Peyer's patch (tissue), 4 donors: ENCODE results near the gene IER3. TPM values are rescaled to one million over a fixed set of nuclear protein-coding genes. Genes with fewer than 3 reads are reported as not detected.

Source experiments
- DNase-seq, 3 donors: peaks; one replicate each; pipeline ENCODE4 v3.0.0-alpha.2; 2017 to 2019
- H3K27ac ChIP-seq, 4 donors: fragments of 200-600 bp; sonication (generic); one replicate each; pipeline ENCODE4 v1.5.1; 2016 to 2019
- H3K27me3 ChIP-seq, 2 donors: fragments of 200-600 bp; sonication (generic); one replicate each; pipeline ENCODE4 v1.5.1; 2019
- H3K36me3 ChIP-seq, 3 donors: fragments of 200-600 bp; sonication (generic); one replicate each; pipeline ENCODE4 v1.5.1; 2016 to 2019
- H3K4me1 ChIP-seq, 4 donors: fragments of 200-600 bp; sonication (generic); one replicate each; pipeline ENCODE4 v1.5.1; 2016 to 2019
- H3K4me3 ChIP-seq, 4 donors: fragments of 200-600 bp; sonication (generic); 1 replicate in 3 of 4; 2 replicates in 1 of 4; pipeline ENCODE4 v1.5.1; 2016 to 2019; ENCODE audit warnings: mild to moderate bottlenecking in 1 of 4
- H3K9me3 ChIP-seq, 4 donors: fragments of 200-600 bp; sonication (generic); one replicate each; pipeline ENCODE4 v1.5.1; 2016 to 2019; ENCODE audit warnings: mild to moderate bottlenecking in 1 of 4
- CTCF ChIP-seq, 6 experiments: fragments of 450-650 bp in 4 of 6; fragments of 200-600 bp in 2 of 6; sonication (generic) in 1 of 6; IDR thresholded peaks; one replicate each; pipeline ENCODE4 v1.5.1; 2017 to 2019; ENCODE audit warnings: antibody characterized with exemption in 6 of 6, mild to moderate bottlenecking in 3 of 6, moderate library complexity in 1 of 6
- POLR2A ChIP-seq, 2 donors: fragments of 450-650 bp; IDR thresholded peaks; one replicate each; pipeline ENCODE4 v1.5.1; 2017; ENCODE audit warnings: antibody characterized with exemption in 2 of 2, mild to moderate bottlenecking in 2 of 2, moderate library complexity in 2 of 2
- total RNA-seq, 4 donors: library from RNA; depleted of rRNA; stranded (reverse); fragments of >200 nt; gene quantifications; one replicate each; pipeline ENCODE4 v1.1.0, GENCODE V29; 2016

Gene IER3
- total RNA-seq, 4 donors from 2014 or later: 6.7 to 16.4 (median 13.2) TPM

GRCh38 chr6:30721198-30722024, 22.9 kb downstream of the IER3 start:
- TF ChIP-seq CTCF (IDR thresholded peaks at IDR 0.05): peak; percentile 54 to 77 (median 64)
- no peak for TF ChIP-seq POLR2A (IDR thresholded peaks at IDR 0.05)
- Histone ChIP-seq H3K27me3 (no peaks in the 10 kb centered on the region), H3K9me3 (no peaks in the 10 kb centered on the region), H3K27ac (peak overlapping the region; percentile 90 to 95 (median 92)), H3K36me3 (peaks cover 0 to 38% (median 0%) of the 10 kb centered on the region in 3 donors), H3K4me3 (peak overlapping the region; percentile 69 to 71 (median 70)), H3K4me1 (peaks cover 0 to 41% (median 5%) of the 10 kb centered on the region in 4 donors)
- DNase-seq: peak; percentile 89 to 96 (median 93)

- H3K4me1 ChIP-seq: peaks cover 0 to 46% (median 7%) of the 10 kb centered on the region in 4 donors
- H3K36me3 ChIP-seq: peaks cover 0 to 31% (median 0%) of the 10 kb centered on the region in 3 donors
- peak overlapping the region; percentile 69 to 71 (median 70) for H3K4me3 ChIP-seq
- H3K9me3 ChIP-seq: no peaks in the 10 kb centered on the region
- peak; percentile 79 to 90 (median 85) for DNase-seq
- H3K27ac ChIP-seq: peak overlapping the region; percentile 90 to 95 (median 92)
- TF ChIP-seq POLR2A (IDR thresholded peaks at IDR 0.05): no peak
- no peak for TF ChIP-seq CTCF (IDR thresholded peaks at IDR 0.05)
- H3K27me3 ChIP-seq: no peaks in the 10 kb centered on the region
These were observed 23.6 kb downstream of the IER3 start for GRCh38 chr6:30720738-30721197.

- H3K27ac ChIP-seq: peak within 1 kb of the TSS; percentile 90 to 95 (median 92)
- peak; percentile 95 to 99 (median 97) for DNase-seq
- H3K36me3 ChIP-seq: peaks cover 0 to 24% (median 0%) of the 10 kb centered on the region in 3 donors
- no peaks in the 10 kb centered on the region for H3K27me3 ChIP-seq
- TF ChIP-seq POLR2A (IDR thresholded peaks at IDR 0.05): peak; percentile 92 to 95
- peak in 3 of 6 experiments; percentile 26 to 40 (median 30) for TF ChIP-seq CTCF (IDR thresholded peaks at IDR 0.05)
- peaks cover 0 to 46% (median 7%) of the 10 kb centered on the region in 4 donors for H3K4me1 ChIP-seq
- no peaks in the 10 kb centered on the region for H3K9me3 ChIP-seq
- H3K4me3 ChIP-seq: peak within 1 kb of the TSS; percentile 69 to 71 (median 70)
These were observed 24.3 kb downstream of the IER3 start, which contains the start of gene TUBB for GRCh38 chr6:30719791-30720737. TSS of gene TUBB (plus strand) at chr6:30720352. CDS start at chr6:30720507, 155 bp downstream.

GRCh38 chr6:30719356-30719755, 25.0 kb downstream of the IER3 start:
- Histone ChIP-seq H3K9me3 (no peaks in the 10 kb centered on the region), H3K36me3 (peaks cover 0 to 18% (median 0%) of the 10 kb centered on the region in 3 donors), H3K27ac (peak overlapping the region; percentile 90 to 95 (median 92)), H3K4me1 (peaks cover 0 to 46% (median 7%) of the 10 kb centered on the region in 4 donors), H3K4me3 (peak overlapping the region; percentile 69 to 71 (median 70)), H3K27me3 (no peaks in the 10 kb centered on the region)
- DNase-seq: no peak
- no peak for TF ChIP-seq CTCF (IDR thresholded peaks at IDR 0.05)
- no peak for TF ChIP-seq POLR2A (IDR thresholded peaks at IDR 0.05)
